HepG2 (cell line): ENCODE measurements around the gene ALG10. TPM values are rescaled to one million over a fixed set of nuclear protein-coding genes. Genes with fewer than 3 reads are reported as not detected.

Experiments used
- AKAP8 ChIP-seq: sonication (generic); formaldehyde crosslinking; IDR thresholded peaks from 2 replicates; pipeline ENCODE4 v1.5.1; 2020; ENCODE audit warnings: mild to moderate bottlenecking, missing genetic modification reagents
- FOXC1 ChIP-seq: sonication (generic); formaldehyde crosslinking; IDR thresholded peaks from 2 replicates; pipeline ENCODE4 v1.8.0; 2022; ENCODE audit warnings: mild to moderate bottlenecking, missing genetic modification reagents, borderline replicate concordance
- GABPB1 ChIP-seq: IDR thresholded peaks from 2 replicates; pipeline ENCODE4 v1.6.1; 2016; ENCODE audit warnings: mild to moderate bottlenecking, missing genetic modification reagents, moderate library complexity, missing compliant biosample characterization
- HMGA1 ChIP-seq: sonication (generic); formaldehyde crosslinking; conservative IDR thresholded peaks from 2 replicates; pipeline ENCODE4 v1.4.0; 2020; ENCODE audit warnings: missing genetic modification reagents
- MIER3 ChIP-seq: IDR thresholded peaks from 2 replicates; pipeline ENCODE4 v1.6.1; 2016; ENCODE audit warnings: missing compliant biosample characterization, borderline replicate concordance
- POLR2G ChIP-seq: fragments of 200-400 bp; formaldehyde crosslinking; IDR thresholded peaks from 2 replicates; pipeline ENCODE4 v1.6.1; 2018; ENCODE audit warnings: mild to moderate bottlenecking, low read depth, low read length, moderate library complexity
- TOE1 ChIP-seq: sonication (generic); formaldehyde crosslinking; IDR thresholded peaks from 2 replicates; pipeline ENCODE4 v1.4.0; 2020; ENCODE audit warnings: mild to moderate bottlenecking, missing genetic modification reagents
- ZFP36L2 ChIP-seq: sonication (generic); formaldehyde crosslinking; IDR thresholded peaks from 2 replicates; pipeline ENCODE4 v1.4.0; 2020; ENCODE audit warnings: missing genetic modification reagents
- ZNF33A ChIP-seq: sonication (generic); formaldehyde crosslinking; IDR thresholded peaks from 2 replicates; pipeline ENCODE4 v1.5.1; 2020; ENCODE audit warnings: missing genetic modification reagents, mild to moderate bottlenecking, moderate library complexity, borderline replicate concordance
- ZNF569 ChIP-seq: sonication (generic); formaldehyde crosslinking; IDR thresholded peaks from 2 replicates; pipeline ENCODE4 v1.5.0; 2020; ENCODE audit warnings: mild to moderate bottlenecking, missing genetic modification reagents, moderate library complexity, borderline replicate concordance
- polyA plus RNA-seq, 8 experiments: library from polyadenylated mRNA; depleted of rRNA in 3 of 8; stranded (reverse) in 7 of 8; unstranded in 1 of 8; fragments of >200 nt; fragmentation: Illumina TruSeq in 4 of 8; extraction: Trizol in 4 of 8; gene quantifications; 2 replicates each; pipeline versions ENCODE4 v1.2.1 to v1.2.3, GENCODE V29; 2011 to 2016; ENCODE audit warnings: low read depth in 4 of 8, missing spikeins in 1 of 8, mixed read lengths in 1 of 8; ENCODE audit not compliant: insufficient read depth in 1 of 8
- total RNA-seq, 5 experiments: library from RNA; depleted of rRNA; stranded (reverse); fragments of >200 nt; fragmentation: Illumina TruSeq; extraction: Trizol; gene quantifications; 2 replicates each; pipeline ENCODE4 v1.2.3, GENCODE V29; 2016; ENCODE audit warnings: low read depth in 1 of 5
- TF ChIP-seq, protein P1 (sequence below), 2 experiments: fragments of 450-650 bp in 1 of 2; sonication (generic) in 1 of 2; formaldehyde crosslinking in 1 of 2; IDR thresholded peaks; 2 replicates each; pipeline versions ENCODE4 v1.6.1 to v1.8.0; 2016 to 2022; ENCODE audit warnings: antibody characterized with exemption in 1 of 2, mild to moderate bottlenecking in 1 of 2, missing genetic modification reagents in 1 of 2
- TF ChIP-seq, protein P2 (sequence below): fragments of 450-650 bp; IDR thresholded peaks from 2 replicates; pipeline ENCODE4 v1.6.1; 2017
- TF ChIP-seq, protein P3 (sequence below): sonication (generic); formaldehyde crosslinking; IDR thresholded peaks from 2 replicates; pipeline ENCODE4 v1.4.0; 2020; ENCODE audit warnings: mild to moderate bottlenecking, missing genetic modification reagents

ALG10 gene
- total and polyA plus RNA-seq, 2 of the 13 experiments (the other 11 are each of a cell fraction or from before 2014, with no cell fraction given), result 7.9 to 17.4 TPM

DNA sequence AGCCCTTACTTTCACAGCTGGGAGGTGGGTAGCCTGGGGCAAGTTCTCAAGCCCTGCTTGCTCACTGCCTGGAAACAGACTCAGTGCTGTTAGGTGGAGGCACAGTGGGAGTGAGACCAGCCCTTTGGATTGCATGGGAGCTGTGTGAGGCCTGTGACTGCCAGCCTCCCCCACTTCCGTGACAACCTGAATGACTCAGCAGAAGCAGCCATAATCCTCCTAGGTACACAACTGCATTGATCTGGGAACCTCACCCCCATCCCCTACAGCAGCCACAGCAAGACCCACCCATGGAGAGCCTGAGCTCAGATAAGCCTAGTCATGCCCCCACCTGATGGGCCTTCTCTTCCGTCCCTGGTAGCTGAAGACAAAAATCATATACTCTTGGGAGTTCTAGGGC is 26.4 kb downstream of the ALG10 start (continued):
- TF ChIP-seq, protein P1, sequence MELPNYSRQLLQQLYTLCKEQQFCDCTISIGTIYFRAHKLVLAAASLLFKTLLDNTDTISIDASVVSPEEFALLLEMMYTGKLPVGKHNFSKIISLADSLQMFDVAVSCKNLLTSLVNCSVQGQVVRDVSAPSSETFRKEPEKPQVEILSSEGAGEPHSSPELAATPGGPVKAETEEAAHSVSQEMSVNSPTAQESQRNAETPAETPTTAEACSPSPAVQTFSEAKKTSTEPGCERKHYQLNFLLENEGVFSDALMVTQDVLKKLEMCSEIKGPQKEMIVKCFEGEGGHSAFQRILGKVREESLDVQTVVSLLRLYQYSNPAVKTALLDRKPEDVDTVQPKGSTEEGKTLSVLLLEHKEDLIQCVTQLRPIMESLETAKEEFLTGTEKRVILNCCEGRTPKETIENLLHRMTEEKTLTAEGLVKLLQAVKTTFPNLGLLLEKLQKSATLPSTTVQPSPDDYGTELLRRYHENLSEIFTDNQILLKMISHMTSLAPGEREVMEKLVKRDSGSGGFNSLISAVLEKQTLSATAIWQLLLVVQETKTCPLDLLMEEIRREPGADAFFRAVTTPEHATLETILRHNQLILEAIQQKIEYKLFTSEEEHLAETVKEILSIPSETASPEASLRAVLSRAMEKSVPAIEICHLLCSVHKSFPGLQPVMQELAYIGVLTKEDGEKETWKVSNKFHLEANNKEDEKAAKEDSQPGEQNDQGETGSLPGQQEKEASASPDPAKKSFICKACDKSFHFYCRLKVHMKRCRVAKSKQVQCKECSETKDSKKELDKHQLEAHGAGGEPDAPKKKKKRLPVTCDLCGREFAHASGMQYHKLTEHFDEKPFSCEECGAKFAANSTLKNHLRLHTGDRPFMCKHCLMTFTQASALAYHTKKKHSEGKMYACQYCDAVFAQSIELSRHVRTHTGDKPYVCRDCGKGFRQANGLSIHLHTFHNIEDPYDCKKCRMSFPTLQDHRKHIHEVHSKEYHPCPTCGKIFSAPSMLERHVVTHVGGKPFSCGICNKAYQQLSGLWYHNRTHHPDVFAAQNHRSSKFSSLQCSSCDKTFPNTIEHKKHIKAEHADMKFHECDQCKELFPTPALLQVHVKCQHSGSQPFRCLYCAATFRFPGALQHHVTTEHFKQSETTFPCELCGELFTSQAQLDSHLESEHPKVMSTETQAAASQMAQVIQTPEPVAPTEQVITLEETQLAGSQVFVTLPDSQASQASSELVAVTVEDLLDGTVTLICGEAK (IDR thresholded peaks at IDR 0.05), result no peak
- TF ChIP-seq, protein P1 (CRISPR knock-in tag; IDR thresholded peaks at IDR 0.05), result no peak
- no peak for TF ChIP-seq HMGA1 (CRISPR knock-in tag)
- TF ChIP-seq ZFP36L2, result no peak
- no peak for TF ChIP-seq POLR2G
- no peak for TF ChIP-seq ZNF569 (CRISPR knock-in tag)
- TF ChIP-seq TOE1 (CRISPR knock-in tag), result no peak
- TF ChIP-seq, protein P2, sequence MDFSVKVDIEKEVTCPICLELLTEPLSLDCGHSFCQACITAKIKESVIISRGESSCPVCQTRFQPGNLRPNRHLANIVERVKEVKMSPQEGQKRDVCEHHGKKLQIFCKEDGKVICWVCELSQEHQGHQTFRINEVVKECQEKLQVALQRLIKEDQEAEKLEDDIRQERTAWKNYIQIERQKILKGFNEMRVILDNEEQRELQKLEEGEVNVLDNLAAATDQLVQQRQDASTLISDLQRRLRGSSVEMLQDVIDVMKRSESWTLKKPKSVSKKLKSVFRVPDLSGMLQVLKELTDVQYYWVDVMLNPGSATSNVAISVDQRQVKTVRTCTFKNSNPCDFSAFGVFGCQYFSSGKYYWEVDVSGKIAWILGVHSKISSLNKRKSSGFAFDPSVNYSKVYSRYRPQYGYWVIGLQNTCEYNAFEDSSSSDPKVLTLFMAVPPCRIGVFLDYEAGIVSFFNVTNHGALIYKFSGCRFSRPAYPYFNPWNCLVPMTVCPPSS, result no peak
- TF ChIP-seq FOXC1 (CRISPR knock-in tag), result no peak
- no peak for TF ChIP-seq MIER3 (CRISPR knock-in tag)
- TF ChIP-seq ZNF33A (CRISPR knock-in tag), result no peak
- TF ChIP-seq AKAP8 (CRISPR knock-in tag), result no peak
- TF ChIP-seq, protein P3, sequence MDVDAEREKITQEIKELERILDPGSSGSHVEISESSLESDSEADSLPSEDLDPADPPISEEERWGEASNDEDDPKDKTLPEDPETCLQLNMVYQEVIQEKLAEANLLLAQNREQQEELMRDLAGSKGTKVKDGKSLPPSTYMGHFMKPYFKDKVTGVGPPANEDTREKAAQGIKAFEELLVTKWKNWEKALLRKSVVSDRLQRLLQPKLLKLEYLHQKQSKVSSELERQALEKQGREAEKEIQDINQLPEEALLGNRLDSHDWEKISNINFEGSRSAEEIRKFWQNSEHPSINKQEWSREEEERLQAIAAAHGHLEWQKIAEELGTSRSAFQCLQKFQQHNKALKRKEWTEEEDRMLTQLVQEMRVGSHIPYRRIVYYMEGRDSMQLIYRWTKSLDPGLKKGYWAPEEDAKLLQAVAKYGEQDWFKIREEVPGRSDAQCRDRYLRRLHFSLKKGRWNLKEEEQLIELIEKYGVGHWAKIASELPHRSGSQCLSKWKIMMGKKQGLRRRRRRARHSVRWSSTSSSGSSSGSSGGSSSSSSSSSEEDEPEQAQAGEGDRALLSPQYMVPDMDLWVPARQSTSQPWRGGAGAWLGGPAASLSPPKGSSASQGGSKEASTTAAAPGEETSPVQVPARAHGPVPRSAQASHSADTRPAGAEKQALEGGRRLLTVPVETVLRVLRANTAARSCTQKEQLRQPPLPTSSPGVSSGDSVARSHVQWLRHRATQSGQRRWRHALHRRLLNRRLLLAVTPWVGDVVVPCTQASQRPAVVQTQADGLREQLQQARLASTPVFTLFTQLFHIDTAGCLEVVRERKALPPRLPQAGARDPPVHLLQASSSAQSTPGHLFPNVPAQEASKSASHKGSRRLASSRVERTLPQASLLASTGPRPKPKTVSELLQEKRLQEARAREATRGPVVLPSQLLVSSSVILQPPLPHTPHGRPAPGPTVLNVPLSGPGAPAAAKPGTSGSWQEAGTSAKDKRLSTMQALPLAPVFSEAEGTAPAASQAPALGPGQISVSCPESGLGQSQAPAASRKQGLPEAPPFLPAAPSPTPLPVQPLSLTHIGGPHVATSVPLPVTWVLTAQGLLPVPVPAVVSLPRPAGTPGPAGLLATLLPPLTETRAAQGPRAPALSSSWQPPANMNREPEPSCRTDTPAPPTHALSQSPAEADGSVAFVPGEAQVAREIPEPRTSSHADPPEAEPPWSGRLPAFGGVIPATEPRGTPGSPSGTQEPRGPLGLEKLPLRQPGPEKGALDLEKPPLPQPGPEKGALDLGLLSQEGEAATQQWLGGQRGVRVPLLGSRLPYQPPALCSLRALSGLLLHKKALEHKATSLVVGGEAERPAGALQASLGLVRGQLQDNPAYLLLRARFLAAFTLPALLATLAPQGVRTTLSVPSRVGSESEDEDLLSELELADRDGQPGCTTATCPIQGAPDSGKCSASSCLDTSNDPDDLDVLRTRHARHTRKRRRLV, result no peak
- 0 out of 2 replicates have a peak, but pooled peaks have one; percentile 35 for TF ChIP-seq GABPB1 (CRISPR knock-in tag)
